Left ventricle myocardium inferior (tissue), 1 donor: ENCODE data around the gene DIDO1. TPM values are rescaled to one million over a fixed set of nuclear protein-coding genes. Genes with fewer than 3 reads are reported as not detected.

Experiments used
- DNase-seq: peaks from one replicate; pipeline ENCODE4 v3.0.0-alpha.2; 2020
- H3K27ac ChIP-seq: fragments of 200-600 bp; replicated peaks from 2 replicates; pipeline ENCODE4 v1.8.0; 2021
- H3K27me3 ChIP-seq: fragments of 200-600 bp; 2 replicates; pipeline ENCODE4 v1.8.0; 2021; ENCODE audit warnings: low read depth
- H3K36me3 ChIP-seq: fragments of 200-600 bp; 2 replicates; pipeline ENCODE4 v1.8.0; 2021
- H3K4me1 ChIP-seq: fragments of 200-600 bp; 2 replicates; pipeline ENCODE4 v1.8.0; 2021
- H3K4me3 ChIP-seq: fragments of 200-600 bp; 2 replicates; pipeline ENCODE4 v1.8.0; 2021; ENCODE audit warnings: mild to moderate bottlenecking, moderate library complexity
- H3K9me3 ChIP-seq: fragments of 200-600 bp; replicated peaks from 2 replicates; pipeline ENCODE4 v1.8.0; 2021
- CTCF ChIP-seq: fragments of 200-600 bp; IDR thresholded peaks from 2 replicates; pipeline ENCODE4 v1.8.0; 2021; ENCODE audit warnings: antibody characterized with exemption, mild to moderate bottlenecking, borderline replicate concordance
- intact Hi-C: fragments of 100-400 bp; cut with micrococcal nuclease; formaldehyde crosslinking; loops from one replicate; pipeline ENCODE4 v1.11.0; 2022
- total RNA-seq: library from RNA; stranded (reverse); fragmentation: NEBNext Ultra II Directional; extraction: Animal tissue kit (Norgen Biotek cat#: 25700); gene quantifications from one replicate; pipeline ENCODE4 v1.2.1, GENCODE V29; 2021
- donor health status: DM: no; HTN: yes; CAD: no; lungs with severe emphysema.

The DIDO1 gene
- total RNA-seq, 1 donor from 2014 or later: 37.0 TPM

DNA sequence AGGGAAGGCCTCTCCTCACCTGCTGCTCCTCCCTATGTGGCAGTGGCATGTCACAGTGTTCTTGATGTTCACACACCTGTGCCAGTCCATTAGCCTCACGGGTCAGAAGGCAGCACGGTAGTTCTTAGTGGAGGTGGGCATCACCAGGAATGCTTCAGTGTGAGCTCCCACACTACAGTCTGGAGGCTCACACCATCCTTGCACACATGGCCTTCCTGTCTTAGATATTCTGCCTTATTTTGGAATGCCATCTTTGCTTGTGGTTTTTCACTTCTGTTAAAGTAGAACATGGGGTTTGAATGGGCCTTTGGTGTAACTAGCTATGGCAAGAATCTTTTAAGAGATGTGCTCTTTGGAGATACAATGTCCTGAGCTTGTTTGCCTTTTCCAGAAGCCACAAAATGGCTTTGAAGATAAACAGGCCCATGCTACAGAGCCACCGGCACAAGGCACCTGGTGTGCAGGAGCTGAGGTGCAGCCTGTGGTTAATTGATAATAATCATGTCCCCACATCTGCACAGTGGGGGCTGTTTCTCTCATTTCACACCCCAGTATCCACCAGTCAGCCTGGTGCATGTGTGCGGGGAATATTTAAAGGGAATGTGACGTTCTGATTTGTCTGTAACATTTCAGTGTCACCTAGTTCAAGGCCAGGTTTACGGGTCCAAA, 23.0 kb upstream of the DIDO1 start:
- intact Hi-C loops: no loop called here
- H3K9me3 ChIP-seq: peaks cover 4% of the 10 kb centered on the region
- H3K27ac ChIP-seq: no peak overlapping the region
- no peak for TF ChIP-seq CTCF
- H3K4me3 ChIP-seq: no peak overlapping the region
- no peak for DNase-seq
- no peaks in the 10 kb centered on the region for H3K27me3 ChIP-seq
- H3K36me3 ChIP-seq: peaks cover 48% of the 10 kb centered on the region
- H3K4me1 ChIP-seq: peaks cover 46% of the 10 kb centered on the region

DNA sequence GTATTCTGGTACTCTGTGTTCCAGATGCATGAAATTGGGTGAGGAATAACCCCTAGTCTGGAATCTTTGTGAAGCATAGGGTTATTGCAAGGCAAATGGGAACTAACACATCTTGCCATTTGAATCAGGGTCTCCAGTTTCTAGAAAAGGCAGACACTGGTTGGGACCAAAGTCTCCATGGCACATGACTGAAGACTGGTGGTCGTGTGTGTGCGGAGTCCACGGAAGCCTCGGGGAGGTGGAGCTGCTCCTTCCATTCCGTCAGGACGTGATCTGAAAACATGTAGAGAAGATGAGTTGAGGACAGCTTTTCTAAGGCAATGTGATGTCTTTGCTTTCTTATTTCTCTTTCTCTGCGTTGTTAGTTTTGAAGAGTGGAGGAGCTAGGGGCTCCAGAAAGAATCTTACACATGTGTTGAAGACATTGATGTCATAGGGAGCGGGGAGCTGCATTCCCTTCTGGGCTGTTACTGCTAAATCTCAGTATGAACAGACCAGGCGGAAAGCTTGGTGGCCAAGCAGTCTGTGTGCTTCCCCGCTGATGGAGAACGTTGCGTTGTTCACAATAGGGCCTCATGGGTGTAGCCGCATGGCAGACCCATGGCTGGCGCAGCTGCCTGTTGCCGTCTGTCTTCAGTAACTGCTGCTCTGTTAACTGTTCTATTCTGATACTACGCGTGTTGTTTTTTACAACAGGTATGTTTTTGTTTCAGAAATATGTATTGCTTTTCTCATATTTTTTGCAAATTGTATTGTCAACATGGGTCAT, 21.4 kb upstream of the DIDO1 start:
- no peak overlapping the region for H3K27ac ChIP-seq
- TF ChIP-seq CTCF: no peak
- H3K36me3 ChIP-seq: peaks cover 64% of the 10 kb centered on the region
- H3K27me3 ChIP-seq: no peaks in the 10 kb centered on the region
- DNase-seq: no peak
- peaks cover 4% of the 10 kb centered on the region for H3K9me3 ChIP-seq
- H3K4me1 ChIP-seq: peaks cover 42% of the 10 kb centered on the region
- intact Hi-C loops: no loop called here
- no peak overlapping the region for H3K4me3 ChIP-seq

DNA sequence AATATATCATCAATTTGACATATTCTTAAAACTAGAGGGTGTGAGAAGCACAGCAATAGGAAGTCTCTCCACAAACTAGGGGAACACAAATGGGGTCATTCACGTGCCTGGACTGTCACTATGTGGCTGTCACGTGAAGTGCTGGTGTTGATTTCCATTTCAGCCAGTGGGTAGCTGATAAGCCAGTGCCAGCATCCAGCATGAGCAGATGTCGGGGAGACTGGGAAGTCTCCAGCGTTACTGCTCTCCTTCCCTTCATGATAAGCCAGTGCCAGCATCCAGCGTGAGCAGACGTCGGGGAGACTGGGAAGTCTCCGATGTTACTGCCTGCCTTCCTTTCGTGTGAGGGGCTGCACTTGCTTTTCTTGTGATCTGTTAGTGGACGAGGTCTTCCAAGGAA, 20.6 kb upstream of the DIDO1 start:
- H3K9me3 ChIP-seq: peaks cover 4% of the 10 kb centered on the region
- peak overlapping the region; percentile 17 for H3K27ac ChIP-seq
- intact Hi-C loops: no loop called here
- peaks cover 67% of the 10 kb centered on the region for H3K36me3 ChIP-seq
- TF ChIP-seq CTCF: no peak
- peak overlapping the region; percentile 14 for H3K4me3 ChIP-seq
- peak; percentile 47 for DNase-seq
- H3K27me3 ChIP-seq: no peaks in the 10 kb centered on the region
- H3K4me1 ChIP-seq: peaks cover 42% of the 10 kb centered on the region

DNA sequence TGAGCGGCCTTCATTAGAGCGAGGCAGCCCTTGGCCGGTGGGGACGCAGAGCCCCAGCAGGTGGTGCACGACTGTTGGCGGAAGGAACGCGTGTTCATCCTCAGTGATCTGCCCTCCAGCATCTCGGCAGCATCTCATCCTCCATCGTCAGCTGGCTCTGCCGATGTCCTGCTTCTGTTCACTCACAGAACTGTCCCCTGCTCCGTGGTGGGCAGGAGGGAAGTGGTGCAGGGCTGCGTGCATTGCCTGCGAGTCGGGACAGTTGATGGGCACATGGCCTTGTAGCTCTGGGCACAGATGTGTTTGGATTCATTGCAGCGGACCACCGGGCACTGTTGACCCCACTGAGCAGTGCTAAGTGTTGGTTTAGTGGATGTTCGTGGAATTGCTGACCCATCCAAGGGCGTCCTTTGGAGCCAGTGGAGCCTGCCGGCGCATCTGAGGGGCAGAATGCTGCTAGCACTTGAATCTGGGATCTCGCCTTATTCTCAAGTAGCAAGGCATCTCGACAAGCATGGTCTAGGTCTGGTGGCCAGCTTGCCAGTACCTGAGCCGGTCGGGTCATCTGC, 19.6 kb upstream of the DIDO1 start:
- TF ChIP-seq CTCF: no peak
- H3K27me3 ChIP-seq: no peaks in the 10 kb centered on the region
- DNase-seq: no peak
- intact Hi-C loops: no loop called here
- no peak overlapping the region for H3K27ac ChIP-seq
- H3K9me3 ChIP-seq: peaks cover 4% of the 10 kb centered on the region
- H3K4me1 ChIP-seq: peaks cover 51% of the 10 kb centered on the region
- peaks cover 76% of the 10 kb centered on the region for H3K36me3 ChIP-seq
- H3K4me3 ChIP-seq: no peak overlapping the region

- no peak for DNase-seq
- no peak overlapping the region for H3K27ac ChIP-seq
- peaks cover 68% of the 10 kb centered on the region for H3K36me3 ChIP-seq
- intact Hi-C loops: no loop called here
- no peak overlapping the region for H3K4me3 ChIP-seq
- H3K9me3 ChIP-seq: peaks cover 4% of the 10 kb centered on the region
- H3K4me1 ChIP-seq: peaks cover 60% of the 10 kb centered on the region
- H3K27me3 ChIP-seq: no peaks in the 10 kb centered on the region
- no peak for TF ChIP-seq CTCF
These were observed 18.4 kb upstream of the DIDO1 start for GRCh38 chr20:62944746-62945145.
